Right cardiac atrium (tissue), 5 donors: ENCODE data around the gene METTL18. TPM values are rescaled to one million over a fixed set of nuclear protein-coding genes. Genes with fewer than 3 reads are reported as not detected.

Experiments used
- ATAC-seq, 2 donors: fragments of 200-7000 bp; cut with Tn5 transposase; one replicate each; pipeline versions ENCODE4 v1.8.0 to v1.9.1; 2020; ENCODE audit warnings: moderate library complexity in 2 of 2, mild to moderate bottlenecking in 1 of 2
- DNase-seq, 3 donors: peaks; one replicate each; pipeline ENCODE4 v3.0.0-alpha.2; 2020
- H3K27ac ChIP-seq: one replicate; pipeline ENCODE4 v1.5.1; 2013; ENCODE audit warnings: mild to moderate bottlenecking, low read length, control low read depth, moderate library complexity
- H3K27me3 ChIP-seq: one replicate; pipeline ENCODE4 v1.6.1; 2013; ENCODE audit not compliant: control insufficient read depth, insufficient read depth
- H3K4me1 ChIP-seq: one replicate; pipeline ENCODE4 v1.6.1; 2013; ENCODE audit warnings: low read length; ENCODE audit not compliant: control insufficient read depth, insufficient read depth
- H3K4me3 ChIP-seq: one replicate; pipeline ENCODE4 v1.5.1; 2013; ENCODE audit warnings: low read length, control low read depth
- H3K9me3 ChIP-seq: one replicate; pipeline ENCODE4 v1.6.1; 2013; ENCODE audit warnings: low read length; ENCODE audit not compliant: control insufficient read depth
- WGBS: extraction: QIAGEN DNeasy Blood & Tissue Kit; methylation state at CpG from one replicate; pipeline ENCODE4 v1.1.7; 2013; 5-methylcytosine and 5-hydroxymethylcytosine counted together
- intact Hi-C, 4 donors: fragments of 100-400 bp; cut with DNase I; formaldehyde crosslinking; loops; one replicate each; pipeline versions ENCODE4 v1.11.0 to v1.14.0; 2022 to 2023
- polyA plus RNA-seq: library from polyadenylated mRNA; stranded (reverse); fragments of 200-250 nt; gene quantifications from one replicate; pipeline ENCODE4 v1.2.3, GENCODE V29; 2013
- total RNA-seq, 4 donors: library from RNA; stranded (reverse); fragmentation: NEBNext Ultra II Directional; extraction: Animal tissue kit (Norgen Biotek cat#: 25700); gene quantifications; one replicate each; pipeline ENCODE4 v1.2.1, GENCODE V29; 2021
- donor health status: healthy with polysubstance abuse.
- donor health status: DM: no; HTN: yes; CAD: no.
- donor health status: DM: no; HTN: no; CAD: no.
- donor health status: DM: no; HTN: yes; CAD: no; lungs with severe emphysema.
- donor health status: DM: yes; HTN: yes; CAD: no.

METTL18 gene
- total and polyA plus RNA-seq, 5 donors: 5.7 to 7.1 (median 6.2) TPM

DNA sequence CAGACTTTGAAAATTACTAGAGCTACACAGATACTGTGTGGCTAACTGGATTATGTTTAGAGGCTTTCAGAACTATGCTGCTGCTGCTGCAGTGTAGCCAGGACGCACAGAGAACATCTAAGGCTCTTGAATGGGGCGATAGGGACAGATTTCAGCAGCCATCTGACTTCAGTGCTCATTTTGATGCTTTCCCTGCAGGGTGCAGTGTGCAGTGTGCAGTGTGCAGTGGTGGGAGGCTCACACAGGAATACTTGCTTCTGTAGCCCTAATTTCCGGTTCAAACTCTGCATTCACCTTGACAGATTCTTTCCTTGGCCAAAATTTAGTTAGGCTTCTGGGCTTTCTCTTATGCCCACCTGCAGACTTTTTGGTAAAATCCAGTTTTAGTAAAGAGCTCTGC lies 7.7 kb downstream of the METTL18 start:
- peaks cover 2% of the 10 kb centered on the region for H3K9me3 ChIP-seq
- intact Hi-C loops: no loop called here
- DNase-seq: no peak
- H3K4me1 ChIP-seq: no peaks in the 10 kb centered on the region
- H3K27me3 ChIP-seq: no peaks in the 10 kb centered on the region
- ATAC-seq: no peak
- WGBS: 78% methylated on average over 3 of the region's 3 CpGs
- H3K27ac ChIP-seq: no peak overlapping the region
- H3K4me3 ChIP-seq: no peak overlapping the region

DNA sequence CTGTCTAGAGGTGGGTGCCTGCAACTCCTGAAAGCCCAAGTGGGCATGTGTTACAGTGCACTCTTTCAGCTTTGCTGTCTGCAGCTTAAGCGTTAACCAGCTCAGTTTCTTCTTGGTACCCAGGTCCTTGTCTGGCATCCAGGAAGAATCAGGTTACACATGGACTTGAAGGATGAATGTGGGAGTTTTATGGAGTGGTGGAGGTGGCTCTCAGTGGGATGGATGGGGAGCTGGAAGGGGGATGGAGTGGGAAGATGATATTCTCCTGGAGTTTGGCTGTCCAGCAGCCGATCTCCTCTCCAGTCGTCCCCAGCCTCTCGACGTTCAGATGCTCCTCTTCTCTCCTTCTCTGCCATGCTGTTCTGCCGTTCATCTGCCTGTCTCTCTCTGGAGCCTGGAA lies 9.4 kb downstream of the METTL18 start:
- DNase-seq: no peak
- Histone ChIP-seq H3K4me3 (no peak overlapping the region), H3K4me1 (no peaks in the 10 kb centered on the region), H3K27ac (no peak overlapping the region), H3K27me3 (no peaks in the 10 kb centered on the region), H3K9me3 (peaks cover 2% of the 10 kb centered on the region)
- WGBS: 85% methylated on average over 6 of the region's 6 CpGs
- intact Hi-C loops: no loop called here
- ATAC-seq: no peak

DNA sequence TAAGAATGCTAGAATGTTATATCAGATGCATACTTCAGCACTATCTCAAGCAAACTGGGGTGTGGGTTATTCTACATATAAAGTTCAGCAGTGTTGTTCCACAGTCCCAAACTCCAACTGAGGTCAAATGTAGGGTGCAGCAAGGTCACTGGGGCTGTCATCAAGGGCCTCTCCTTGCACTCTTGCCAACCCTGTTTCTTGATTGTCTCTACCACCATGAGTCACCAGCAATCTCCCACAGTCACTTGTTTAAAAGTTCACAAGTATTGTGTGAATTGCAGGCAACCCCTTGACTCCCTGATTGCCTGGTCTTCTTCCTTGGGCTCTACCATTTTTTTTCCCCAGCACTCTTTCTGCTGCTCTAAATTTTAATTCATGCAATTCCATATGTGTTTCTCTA lies 10.6 kb downstream of the METTL18 start:
- Histone ChIP-seq H3K4me1 (no peaks in the 10 kb centered on the region), H3K4me3 (no peak overlapping the region), H3K27ac (no peak overlapping the region), H3K9me3 (peaks cover 2% of the 10 kb centered on the region), H3K27me3 (no peaks in the 10 kb centered on the region)
- ATAC-seq (no peak), DNase-seq (no peak)
- intact Hi-C loops: no loop called here

DNA sequence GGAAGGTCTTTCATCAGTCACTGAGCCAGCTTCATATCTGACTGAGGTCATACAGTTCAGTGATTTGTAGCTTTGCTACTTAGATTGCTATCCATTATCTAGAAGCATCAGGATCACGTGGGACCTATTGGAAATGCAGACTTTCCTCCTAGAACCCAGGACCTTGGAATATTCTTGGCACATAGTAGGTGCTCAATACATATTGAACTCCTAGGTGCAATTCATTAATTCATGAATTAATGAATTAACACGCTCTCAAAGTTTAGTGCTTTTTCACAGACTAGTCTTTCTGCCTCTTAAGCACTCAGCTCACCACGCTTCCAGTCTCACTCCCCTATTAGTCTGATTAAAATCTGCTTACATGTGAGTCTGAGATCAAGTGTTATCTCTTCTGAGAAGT lies 12.1 kb downstream of the METTL18 start:
- Histone ChIP-seq H3K9me3 (peaks cover 2% of the 10 kb centered on the region), H3K27me3 (no peaks in the 10 kb centered on the region), H3K4me3 (no peak overlapping the region), H3K27ac (no peak overlapping the region), H3K4me1 (no peaks in the 10 kb centered on the region)
- WGBS: 83% methylated on average over 3 of the region's 3 CpGs
- no peak for ATAC-seq
- no peak for DNase-seq
- intact Hi-C loops: no loop called here

DNA sequence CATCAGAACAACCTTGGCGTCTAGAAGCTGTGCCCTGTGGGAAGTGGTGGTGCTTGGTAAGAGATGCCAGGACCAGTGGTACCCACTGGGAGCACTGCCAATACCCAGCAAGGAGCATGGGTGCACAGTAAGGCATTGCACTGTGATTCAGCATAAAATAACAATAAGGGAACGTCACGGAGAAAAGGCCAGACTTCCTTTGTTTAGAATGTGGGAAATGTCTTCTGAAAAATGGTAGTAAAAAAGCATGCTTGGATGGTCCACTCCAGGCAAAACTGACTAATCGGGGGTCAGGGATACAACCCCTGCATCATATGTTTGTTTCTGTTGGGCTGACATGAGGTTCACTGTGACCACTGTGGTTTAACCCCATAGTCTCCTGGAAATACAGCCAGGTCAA lies 14.7 kb downstream of the METTL18 start:
- 47% methylated on average over 4 of the region's 4 CpGs for WGBS
- intact Hi-C loops: no loop called here
- ATAC-seq: no peak
- DNase-seq: no peak
- no peaks in the 10 kb centered on the region for H3K27me3 ChIP-seq
- H3K4me3 ChIP-seq: no peak overlapping the region
- no peaks in the 10 kb centered on the region for H3K9me3 ChIP-seq
- H3K27ac ChIP-seq: no peak overlapping the region
- H3K4me1 ChIP-seq: no peaks in the 10 kb centered on the region

DNA sequence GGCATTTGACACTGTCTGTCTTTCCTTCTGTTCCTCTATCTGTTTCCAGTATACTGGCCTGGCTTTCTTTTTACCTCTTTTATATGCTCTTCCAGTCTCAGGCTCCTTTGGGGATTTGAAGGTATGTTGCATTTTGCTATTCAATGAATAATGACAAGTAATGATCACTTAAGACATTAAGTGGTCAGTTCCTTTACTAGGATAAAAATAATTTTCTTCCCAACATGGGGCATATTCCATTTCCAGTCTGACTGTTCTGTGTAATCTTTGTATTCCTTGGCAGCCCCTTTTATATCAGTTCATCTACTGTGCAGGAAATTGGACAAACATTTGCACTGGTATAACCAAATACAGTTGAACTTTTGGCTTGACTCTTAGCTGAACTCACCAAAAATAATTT lies 15.6 kb downstream of the METTL18 start:
- Histone ChIP-seq H3K9me3 (no peaks in the 10 kb centered on the region), H3K4me1 (no peaks in the 10 kb centered on the region), H3K27me3 (no peaks in the 10 kb centered on the region), H3K4me3 (no peak overlapping the region), H3K27ac (no peak overlapping the region)
- ATAC-seq: no peak
- intact Hi-C loops: no loop called here
- DNase-seq: no peak

DNA sequence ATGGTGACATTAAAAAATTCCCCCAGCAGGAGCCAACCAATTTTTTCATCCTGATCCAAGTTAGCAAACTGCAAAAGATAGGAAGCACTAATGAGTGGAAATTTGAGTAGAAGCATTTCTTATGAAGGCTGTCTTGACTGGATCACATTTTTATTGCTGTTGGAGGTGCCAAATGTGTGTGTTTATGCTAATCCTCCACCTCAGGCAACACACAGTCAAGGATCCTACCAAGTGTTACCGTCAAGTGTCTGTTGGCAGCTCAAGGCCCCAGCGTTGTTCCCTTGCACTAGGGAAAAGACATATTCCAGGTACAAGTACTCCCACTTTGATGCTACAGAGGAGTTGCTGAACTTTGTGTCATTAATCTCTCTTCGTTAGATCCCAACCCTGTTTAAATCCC lies 18.3 kb downstream of the METTL18 start:
- Histone ChIP-seq H3K27me3 (no peaks in the 10 kb centered on the region), H3K9me3 (no peaks in the 10 kb centered on the region), H3K27ac (no peak overlapping the region), H3K4me1 (no peaks in the 10 kb centered on the region), H3K4me3 (no peak overlapping the region)
- DNase-seq: no peak
- 76% methylated on average over 3 of the region's 3 CpGs for WGBS
- no peak for ATAC-seq
- intact Hi-C loops: no loop called here

DNA sequence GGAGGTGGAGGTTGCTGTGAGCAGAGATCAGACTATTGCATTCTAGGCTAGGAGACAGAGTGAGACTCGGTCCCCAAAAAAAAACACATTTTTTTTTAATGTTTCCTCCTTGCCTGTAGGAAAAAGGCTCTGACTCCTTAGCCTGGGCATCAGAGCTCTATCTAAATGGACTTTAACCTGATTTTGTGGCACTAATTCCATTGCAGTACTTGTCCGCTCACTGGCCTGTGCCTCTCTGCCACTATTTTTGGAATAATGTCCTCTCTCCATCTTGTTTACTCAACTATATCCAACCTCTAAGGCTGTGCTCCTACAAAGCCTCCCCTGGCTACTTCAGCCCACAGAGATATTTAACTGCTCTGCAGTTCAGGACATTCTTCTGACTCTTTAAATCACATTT lies 26.5 kb downstream of the METTL18 start:
- intact Hi-C loops: no loop called here
- WGBS: 86% methylated on average over 2 of the region's 2 CpGs

DNA sequence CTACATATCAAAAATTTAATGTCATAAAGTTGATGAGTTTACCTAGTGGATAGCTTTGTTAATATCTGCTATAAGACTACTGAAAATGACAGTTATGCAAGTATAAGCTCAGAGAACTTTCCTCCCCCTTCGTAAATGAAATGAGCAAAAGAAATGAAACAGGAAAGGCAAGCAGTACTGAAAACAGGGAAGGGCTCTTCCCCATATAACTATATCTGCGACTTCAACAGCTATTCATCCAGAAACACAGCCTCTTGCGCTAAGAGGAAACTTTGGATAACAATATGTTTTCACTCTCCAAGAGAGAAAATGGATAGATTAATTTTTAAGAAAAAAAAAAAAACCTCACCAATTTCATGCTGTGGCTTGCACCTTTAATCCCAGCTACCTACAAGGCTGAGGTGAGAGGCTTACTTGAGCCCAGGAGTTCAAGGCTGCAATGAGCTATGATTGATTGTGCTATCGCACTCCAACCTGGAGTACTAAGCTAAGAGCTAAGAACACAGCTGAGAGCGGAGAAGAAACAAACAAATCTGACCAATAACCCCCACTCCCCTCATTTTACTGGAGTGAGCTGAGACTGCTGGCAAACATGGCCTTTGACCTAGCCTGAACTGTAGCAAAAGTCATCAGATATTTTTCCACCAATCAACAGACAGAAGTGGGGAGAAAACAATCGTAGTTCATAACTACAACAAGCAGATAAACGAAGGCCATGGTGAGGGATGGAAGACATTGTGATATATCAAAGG lies 29.0 kb downstream of the METTL18 start:
- no peaks in the 10 kb centered on the region for H3K9me3 ChIP-seq
- no peaks in the 10 kb centered on the region for H3K4me1 ChIP-seq
- WGBS: 81% methylated on average over 7 of the region's 7 CpGs
- intact Hi-C loops: no loop called here
- no peak overlapping the region for H3K4me3 ChIP-seq
- ATAC-seq (no peak), DNase-seq (no peak)
- no peaks in the 10 kb centered on the region for H3K27me3 ChIP-seq
- no peak overlapping the region for H3K27ac ChIP-seq

More for the DNA sequence above, 26.5 kb downstream of the METTL18 start:
- Histone ChIP-seq H3K4me1 (no peaks in the 10 kb centered on the region), H3K4me3 (no peak overlapping the region), H3K27me3 (no peaks in the 10 kb centered on the region), H3K27ac (no peak overlapping the region), H3K9me3 (no peaks in the 10 kb centered on the region)
- DNase-seq (no peak), ATAC-seq (no peak)

DNA sequence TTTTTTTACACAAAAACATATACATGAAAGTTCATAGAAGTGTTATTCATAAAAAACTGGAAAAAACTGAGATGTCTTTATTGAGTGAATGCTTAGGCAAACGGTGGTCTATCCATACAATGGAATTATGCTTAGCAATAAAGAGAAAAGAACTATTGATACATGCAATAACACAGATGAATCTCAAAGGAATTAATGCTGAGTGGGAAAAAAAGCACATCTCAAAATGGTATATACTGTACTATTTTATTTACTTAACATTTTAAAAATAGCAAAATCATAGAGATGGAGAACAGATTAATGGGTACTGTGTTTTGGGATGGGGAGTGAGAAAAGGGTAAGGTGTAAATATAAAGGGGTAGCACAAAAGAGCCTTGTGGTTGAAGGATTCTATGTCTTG lies 29.8 kb downstream of the METTL18 start:
- ATAC-seq: no peak
- WGBS: 61% methylated on average over 1 of the region's 1 CpG

DNA sequence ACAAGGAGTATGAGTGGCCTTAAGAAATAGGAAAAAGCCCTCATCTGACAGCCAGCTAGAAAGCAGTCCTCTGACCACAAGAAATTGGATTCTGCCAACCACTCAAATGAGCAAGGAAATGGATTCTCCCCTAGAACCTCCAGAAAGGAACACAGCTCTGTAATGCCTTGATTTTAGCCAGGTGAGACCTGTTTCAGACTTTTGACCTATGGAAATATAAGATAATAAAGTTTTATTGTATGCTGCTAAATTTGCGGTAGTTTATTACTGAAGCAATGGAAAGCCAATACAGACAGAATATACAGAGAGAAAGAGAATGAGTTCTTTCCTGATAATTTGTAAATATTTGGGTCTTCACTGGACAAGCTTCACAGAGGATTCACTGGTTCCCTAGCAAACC lies 32.0 kb downstream of the METTL18 start:
- H3K4me3 ChIP-seq: no peak overlapping the region
- 97% methylated on average over 1 of the region's 1 CpG for WGBS
- no peak for ATAC-seq
- no peak for DNase-seq
- no peaks in the 10 kb centered on the region for H3K9me3 ChIP-seq
- intact Hi-C loops: no loop called here
- H3K27me3 ChIP-seq: no peaks in the 10 kb centered on the region
- H3K27ac ChIP-seq: no peak overlapping the region
- H3K4me1 ChIP-seq: no peaks in the 10 kb centered on the region

More for the DNA sequence above, 29.8 kb downstream of the METTL18 start:
- Histone ChIP-seq H3K4me1 (no peaks in the 10 kb centered on the region), H3K27ac (no peak overlapping the region), H3K4me3 (no peak overlapping the region), H3K27me3 (no peaks in the 10 kb centered on the region), H3K9me3 (no peaks in the 10 kb centered on the region)
- DNase-seq: no peak
- intact Hi-C loops: no loop called here

DNA sequence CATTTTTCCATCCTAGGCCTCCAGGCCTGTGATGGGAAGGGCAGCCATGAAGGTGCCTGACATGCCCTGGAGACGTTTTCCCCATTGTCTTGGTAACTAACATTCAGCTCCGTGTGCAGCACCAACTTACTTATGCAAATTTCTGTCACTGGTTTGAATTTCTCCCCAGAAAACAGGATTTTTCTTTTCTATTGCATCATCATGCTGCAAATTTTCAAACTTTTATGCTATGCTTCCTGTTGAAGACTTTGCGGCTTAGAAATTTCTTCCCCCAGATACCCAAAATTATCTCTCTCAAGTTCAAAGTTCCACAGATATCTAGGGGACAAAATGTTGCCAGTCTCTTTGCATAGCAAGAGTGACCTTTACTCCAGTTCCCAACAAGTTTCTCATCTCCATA lies 35.7 kb downstream of the METTL18 start:
- DNase-seq: no peak
- 85% methylated on average over 3 of the region's 3 CpGs for WGBS
- intact Hi-C loops: no loop called here

More for the DNA sequence above, 35.7 kb downstream of the METTL18 start:
- Histone ChIP-seq H3K4me1 (no peaks in the 10 kb centered on the region), H3K4me3 (no peak overlapping the region), H3K9me3 (no peaks in the 10 kb centered on the region), H3K27ac (no peak overlapping the region), H3K27me3 (no peaks in the 10 kb centered on the region)
- ATAC-seq: no peak
